Measurements from ENCODE around the gene TRPM3.

DNA sequence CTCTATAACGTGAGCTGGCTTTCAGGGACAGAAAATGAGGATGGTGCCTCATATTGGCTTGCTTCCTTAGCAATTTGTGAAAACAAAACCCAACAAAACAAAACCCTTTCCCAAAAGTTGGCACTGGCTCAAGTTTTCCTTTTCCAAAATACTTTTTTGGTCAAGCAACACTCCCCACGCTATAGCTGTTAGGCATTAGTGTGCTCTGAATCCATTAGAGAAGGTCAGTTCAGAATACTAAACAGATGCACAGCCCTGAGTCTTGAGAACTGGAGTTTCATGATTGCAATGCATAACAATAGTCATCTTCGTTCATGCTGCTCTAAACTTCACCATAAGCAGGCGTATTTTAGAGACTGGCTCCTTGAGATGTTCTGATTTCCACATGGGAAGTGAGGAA, 534.9 kb downstream of the TRPM3 start:
- TF ChIP-seq, protein P1, sequence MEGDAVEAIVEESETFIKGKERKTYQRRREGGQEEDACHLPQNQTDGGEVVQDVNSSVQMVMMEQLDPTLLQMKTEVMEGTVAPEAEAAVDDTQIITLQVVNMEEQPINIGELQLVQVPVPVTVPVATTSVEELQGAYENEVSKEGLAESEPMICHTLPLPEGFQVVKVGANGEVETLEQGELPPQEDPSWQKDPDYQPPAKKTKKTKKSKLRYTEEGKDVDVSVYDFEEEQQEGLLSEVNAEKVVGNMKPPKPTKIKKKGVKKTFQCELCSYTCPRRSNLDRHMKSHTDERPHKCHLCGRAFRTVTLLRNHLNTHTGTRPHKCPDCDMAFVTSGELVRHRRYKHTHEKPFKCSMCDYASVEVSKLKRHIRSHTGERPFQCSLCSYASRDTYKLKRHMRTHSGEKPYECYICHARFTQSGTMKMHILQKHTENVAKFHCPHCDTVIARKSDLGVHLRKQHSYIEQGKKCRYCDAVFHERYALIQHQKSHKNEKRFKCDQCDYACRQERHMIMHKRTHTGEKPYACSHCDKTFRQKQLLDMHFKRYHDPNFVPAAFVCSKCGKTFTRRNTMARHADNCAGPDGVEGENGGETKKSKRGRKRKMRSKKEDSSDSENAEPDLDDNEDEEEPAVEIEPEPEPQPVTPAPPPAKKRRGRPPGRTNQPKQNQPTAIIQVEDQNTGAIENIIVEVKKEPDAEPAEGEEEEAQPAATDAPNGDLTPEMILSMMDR (IDR thresholded peaks at IDR 0.05; ENCODE audit: insufficient read depth, low read length), result no peak
- TF ChIP-seq POLR2AphosphoS5 (IDR thresholded peaks at IDR 0.05; ENCODE audit: low read depth) (no peak), GABPA (IDR thresholded peaks at IDR 0.05; ENCODE audit: low read depth) (no peak)
- TF ChIP-seq, protein P2, sequence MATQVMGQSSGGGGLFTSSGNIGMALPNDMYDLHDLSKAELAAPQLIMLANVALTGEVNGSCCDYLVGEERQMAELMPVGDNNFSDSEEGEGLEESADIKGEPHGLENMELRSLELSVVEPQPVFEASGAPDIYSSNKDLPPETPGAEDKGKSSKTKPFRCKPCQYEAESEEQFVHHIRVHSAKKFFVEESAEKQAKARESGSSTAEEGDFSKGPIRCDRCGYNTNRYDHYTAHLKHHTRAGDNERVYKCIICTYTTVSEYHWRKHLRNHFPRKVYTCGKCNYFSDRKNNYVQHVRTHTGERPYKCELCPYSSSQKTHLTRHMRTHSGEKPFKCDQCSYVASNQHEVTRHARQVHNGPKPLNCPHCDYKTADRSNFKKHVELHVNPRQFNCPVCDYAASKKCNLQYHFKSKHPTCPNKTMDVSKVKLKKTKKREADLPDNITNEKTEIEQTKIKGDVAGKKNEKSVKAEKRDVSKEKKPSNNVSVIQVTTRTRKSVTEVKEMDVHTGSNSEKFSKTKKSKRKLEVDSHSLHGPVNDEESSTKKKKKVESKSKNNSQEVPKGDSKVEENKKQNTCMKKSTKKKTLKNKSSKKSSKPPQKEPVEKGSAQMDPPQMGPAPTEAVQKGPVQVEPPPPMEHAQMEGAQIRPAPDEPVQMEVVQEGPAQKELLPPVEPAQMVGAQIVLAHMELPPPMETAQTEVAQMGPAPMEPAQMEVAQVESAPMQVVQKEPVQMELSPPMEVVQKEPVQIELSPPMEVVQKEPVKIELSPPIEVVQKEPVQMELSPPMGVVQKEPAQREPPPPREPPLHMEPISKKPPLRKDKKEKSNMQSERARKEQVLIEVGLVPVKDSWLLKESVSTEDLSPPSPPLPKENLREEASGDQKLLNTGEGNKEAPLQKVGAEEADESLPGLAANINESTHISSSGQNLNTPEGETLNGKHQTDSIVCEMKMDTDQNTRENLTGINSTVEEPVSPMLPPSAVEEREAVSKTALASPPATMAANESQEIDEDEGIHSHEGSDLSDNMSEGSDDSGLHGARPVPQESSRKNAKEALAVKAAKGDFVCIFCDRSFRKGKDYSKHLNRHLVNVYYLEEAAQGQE (IDR thresholded peaks at IDR 0.05; ENCODE audit: insufficient replicate concordance, low read depth), result no peak
